Glutamatergic neuron (in vitro differentiated cells): ENCODE measurements around the gene MRPS10. TPM values are rescaled to one million over a fixed set of nuclear protein-coding genes. Genes with fewer than 3 reads are reported as not detected.
A peak's percentile ranks its signal among the peaks of the same experiment; 100 is the strongest.

ENCODE experiments used
- DNase-seq: peaks from one replicate; pipeline ENCODE4 v3.0.0; 2022
- H3K27ac Mint-ChIP-seq: one replicate; pipeline ENCODE4 v1.8.0; 2020; ENCODE audit warnings: mild to moderate bottlenecking, mixed read lengths, inconsistent platforms; ENCODE audit not compliant: unreplicated experiment
- H3K27me3 Mint-ChIP-seq: one replicate; pipeline ENCODE4 v1.8.0; 2020; ENCODE audit warnings: mild to moderate bottlenecking, moderate library complexity, mixed read lengths, inconsistent platforms; ENCODE audit not compliant: unreplicated experiment
- H3K36me3 Mint-ChIP-seq: one replicate; pipeline ENCODE4 v1.8.0; 2020; ENCODE audit warnings: mild to moderate bottlenecking, mixed read lengths, inconsistent platforms; ENCODE audit not compliant: unreplicated experiment
- H3K4me1 Mint-ChIP-seq: one replicate; pipeline ENCODE4 v1.8.0; 2020; ENCODE audit warnings: mild to moderate bottlenecking, low read depth, mixed read lengths, inconsistent platforms; ENCODE audit not compliant: unreplicated experiment
- H3K4me3 Mint-ChIP-seq: one replicate; pipeline ENCODE4 v1.8.0; 2020; ENCODE audit warnings: mild to moderate bottlenecking, mixed read lengths, inconsistent platforms; ENCODE audit not compliant: unreplicated experiment
- H3K9me3 Mint-ChIP-seq: one replicate; pipeline ENCODE4 v1.8.0; 2020; ENCODE audit warnings: mild to moderate bottlenecking, moderate library complexity, mixed read lengths, inconsistent platforms; ENCODE audit not compliant: unreplicated experiment
- long read RNA-seq: library from polyadenylated mRNA; unstranded; transcript quantifications from one replicate; pipeline ENCODE4 v2.0.0, GENCODE V29; 2020; ENCODE audit not compliant: unreplicated experiment
- total RNA-seq: library from RNA; stranded (reverse); fragmentation: NEBNext Ultra II Directional; extraction: Animal tissue kit (Norgen Biotek cat#: 25700); gene quantifications from one replicate; pipeline ENCODE4 v1.2.1, GENCODE V29; 2021; ENCODE audit not compliant: unreplicated experiment
- TF ChIP-seq, protein P1 (sequence below): fragments of 200-600 bp; sonication (generic); IDR thresholded peaks from one replicate; pipeline ENCODE4 v1.5.0; 2021; ENCODE audit not compliant: partially characterized antibody, unreplicated experiment

The MRPS10 gene
- 25.9 TPM for total RNA-seq
- long read RNA-seq, transcript MRPS10-201 (7 exons, 2,110 nt), result major isoform, 21 of 29 reads
- long read RNA-seq, partial matches to known transcripts, result 1 of 29 reads
- long read RNA-seq, other reads (novel, unspliced or antisense), result 7 of 29 reads

DNA sequence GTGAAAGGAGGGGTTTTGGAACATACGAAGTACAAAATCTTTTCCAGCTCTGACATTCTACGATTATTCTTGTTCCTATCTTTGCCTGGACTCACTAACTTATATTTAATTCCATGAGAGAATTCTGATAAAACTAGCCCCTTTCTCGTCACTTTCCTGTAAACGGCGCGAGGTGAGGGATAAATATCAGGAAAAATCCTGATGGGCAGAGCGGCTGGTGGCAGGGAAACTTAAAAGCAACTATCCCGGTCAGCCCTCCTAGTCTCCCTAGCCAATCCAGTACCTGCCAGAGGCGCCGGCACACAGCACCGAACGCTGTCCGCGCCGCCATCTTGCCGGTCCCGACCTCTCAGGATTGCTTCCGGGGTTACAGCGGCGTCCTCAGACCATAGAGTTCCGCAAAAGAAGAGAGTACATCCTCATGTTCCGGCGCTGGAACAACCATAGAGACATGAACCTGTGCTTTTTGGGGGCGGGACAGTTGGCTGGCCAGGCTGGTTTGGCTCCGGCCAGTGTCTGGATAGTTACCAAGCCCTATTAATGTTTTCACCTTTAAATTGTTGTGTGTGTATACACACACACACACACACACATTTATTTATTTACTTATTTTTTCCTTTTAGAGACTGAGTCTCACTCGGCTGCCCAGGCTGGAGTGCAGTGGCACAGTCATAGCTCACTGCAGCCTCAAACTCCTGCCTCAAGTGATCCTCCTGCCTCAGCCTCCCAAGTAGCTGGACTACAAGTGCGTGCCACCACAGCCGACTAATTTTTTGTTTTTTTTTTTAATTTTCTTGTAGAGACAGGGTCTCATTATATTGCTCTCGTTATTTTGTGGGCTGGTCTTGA is at the start of gene MRPS10:
MRPS10 (minus strand) TSS at position 343 of the 849 bp plus-strand sequence; CDS start at position 331, 12 bp downstream.
- H3K9me3 Mint-ChIP-seq, result no peaks in the 10 kb centered on the region
- H3K4me1 Mint-ChIP-seq, result peaks cover 2% of the 10 kb centered on the region
- TF ChIP-seq, protein P1, sequence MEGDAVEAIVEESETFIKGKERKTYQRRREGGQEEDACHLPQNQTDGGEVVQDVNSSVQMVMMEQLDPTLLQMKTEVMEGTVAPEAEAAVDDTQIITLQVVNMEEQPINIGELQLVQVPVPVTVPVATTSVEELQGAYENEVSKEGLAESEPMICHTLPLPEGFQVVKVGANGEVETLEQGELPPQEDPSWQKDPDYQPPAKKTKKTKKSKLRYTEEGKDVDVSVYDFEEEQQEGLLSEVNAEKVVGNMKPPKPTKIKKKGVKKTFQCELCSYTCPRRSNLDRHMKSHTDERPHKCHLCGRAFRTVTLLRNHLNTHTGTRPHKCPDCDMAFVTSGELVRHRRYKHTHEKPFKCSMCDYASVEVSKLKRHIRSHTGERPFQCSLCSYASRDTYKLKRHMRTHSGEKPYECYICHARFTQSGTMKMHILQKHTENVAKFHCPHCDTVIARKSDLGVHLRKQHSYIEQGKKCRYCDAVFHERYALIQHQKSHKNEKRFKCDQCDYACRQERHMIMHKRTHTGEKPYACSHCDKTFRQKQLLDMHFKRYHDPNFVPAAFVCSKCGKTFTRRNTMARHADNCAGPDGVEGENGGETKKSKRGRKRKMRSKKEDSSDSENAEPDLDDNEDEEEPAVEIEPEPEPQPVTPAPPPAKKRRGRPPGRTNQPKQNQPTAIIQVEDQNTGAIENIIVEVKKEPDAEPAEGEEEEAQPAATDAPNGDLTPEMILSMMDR, result no peak
- no peaks in the 10 kb centered on the region for H3K36me3 Mint-ChIP-seq
- DNase-seq, result peak; percentile 91
- H3K4me3 Mint-ChIP-seq, result peak within 1 kb of the TSS; percentile 99
- peak within 1 kb of the TSS; percentile 94 for H3K27ac Mint-ChIP-seq
- no peaks in the 10 kb centered on the region for H3K27me3 Mint-ChIP-seq

DNA sequence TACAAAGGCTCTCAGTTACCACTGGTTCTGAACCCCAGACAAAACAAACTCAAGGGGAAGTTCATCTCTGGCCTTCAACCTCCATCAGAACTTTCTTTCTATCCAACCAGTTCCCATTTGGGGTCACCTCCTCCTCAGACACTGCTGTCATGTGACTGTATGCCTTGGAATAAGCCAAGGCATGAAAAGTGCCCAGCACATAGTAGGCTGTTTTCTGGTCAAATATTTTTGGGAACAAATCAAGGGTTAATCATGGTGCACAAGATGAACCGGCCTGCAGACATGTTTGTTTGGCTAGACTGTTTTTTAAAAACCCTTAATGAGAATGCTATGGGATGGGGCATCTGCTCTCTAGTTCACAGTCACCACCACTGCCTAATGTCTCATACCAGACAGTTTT is 48.9 kb upstream of the MRPS10 start:
- Mint-ChIP-seq H3K9me3 (peaks cover 1% of the 10 kb centered on the region), H3K4me3 (no peak overlapping the region), H3K27ac (no peak overlapping the region), H3K4me1 (peaks cover 9% of the 10 kb centered on the region), H3K27me3 (peaks cover 12% of the 10 kb centered on the region), H3K36me3 (no peaks in the 10 kb centered on the region)
- no peak for DNase-seq
- TF ChIP-seq, protein P1, result no peak

DNA sequence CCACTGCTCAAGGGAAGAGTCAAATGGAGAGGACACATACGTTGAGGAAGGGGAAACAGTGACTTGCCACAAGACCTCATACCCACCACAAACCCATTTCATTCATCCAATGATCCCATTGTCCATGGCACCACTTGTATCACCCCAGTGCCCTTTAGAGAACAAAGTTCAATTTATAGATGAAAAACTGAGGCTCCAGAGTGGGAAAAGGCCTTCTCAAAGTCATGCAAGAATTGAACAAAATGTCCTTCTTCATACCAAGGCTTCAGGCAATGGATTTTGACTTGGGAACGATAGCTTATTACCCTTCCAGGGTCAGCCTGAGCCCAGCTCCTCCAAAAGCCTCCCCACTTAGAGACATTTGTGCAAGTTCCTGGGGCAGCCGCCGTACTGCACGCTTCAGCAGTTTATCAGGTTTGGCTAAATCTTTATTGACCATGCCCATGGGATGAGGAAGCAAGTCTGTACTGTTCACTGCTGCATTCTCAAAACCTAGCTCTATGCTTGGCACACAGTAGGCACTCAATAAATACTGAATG is 47.3 kb upstream of the MRPS10 start:
- TF ChIP-seq, protein P1, result no peak
- peaks cover 3% of the 10 kb centered on the region for H3K9me3 Mint-ChIP-seq
- no peaks in the 10 kb centered on the region for H3K36me3 Mint-ChIP-seq
- peaks cover 9% of the 10 kb centered on the region for H3K4me1 Mint-ChIP-seq
- no peak overlapping the region for H3K4me3 Mint-ChIP-seq
- no peak overlapping the region for H3K27ac Mint-ChIP-seq
- peaks cover 12% of the 10 kb centered on the region for H3K27me3 Mint-ChIP-seq
- DNase-seq, result no peak

DNA sequence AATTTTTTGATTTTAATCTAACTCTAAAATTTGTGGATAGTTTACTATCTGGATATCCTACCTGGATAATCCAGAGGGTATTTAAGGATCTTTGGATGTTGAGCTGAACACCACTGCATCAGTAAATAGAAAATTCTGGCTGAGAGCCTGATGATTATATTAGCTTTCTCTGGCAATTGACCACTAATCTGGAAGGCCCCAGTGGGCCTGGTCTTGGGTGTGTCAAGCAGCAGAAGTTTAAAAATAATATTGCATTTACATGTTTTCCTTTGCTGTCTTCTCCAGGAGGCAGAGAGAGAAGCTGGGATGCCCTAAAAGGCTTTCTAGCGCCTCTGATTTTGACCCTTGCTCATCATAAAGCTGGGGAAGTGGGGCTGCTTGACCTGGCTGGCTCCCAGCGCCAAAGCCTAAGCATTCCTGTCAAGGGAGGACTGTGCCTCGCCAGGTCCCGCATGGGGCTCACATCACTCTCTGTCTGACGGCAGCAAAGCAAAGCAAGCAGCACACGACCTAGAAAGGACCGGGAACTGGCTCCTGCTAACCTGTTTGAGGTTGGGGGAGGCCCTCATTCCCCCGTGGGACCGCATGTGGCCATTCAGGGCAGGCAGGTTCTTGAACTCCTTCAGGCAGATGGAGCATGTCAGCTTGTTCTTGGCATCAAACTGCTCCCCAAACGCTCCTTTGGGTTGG is 46.6 kb upstream of the MRPS10 start:
- Mint-ChIP-seq H3K27ac (no peak overlapping the region), H3K9me3 (peaks cover 3% of the 10 kb centered on the region), H3K27me3 (peaks cover 12% of the 10 kb centered on the region), H3K4me3 (no peak overlapping the region), H3K4me1 (peaks cover 7% of the 10 kb centered on the region), H3K36me3 (no peaks in the 10 kb centered on the region)
- DNase-seq, result no peak
- TF ChIP-seq, protein P1, result no peak
